HEK293 (cell line): ENCODE measurements around the gene E4F1.

Source experiments
- BCL11A ChIP-seq: fragments of 450-650 bp; formaldehyde crosslinking; IDR thresholded peaks from 2 replicates; pipeline ENCODE4 v1.5.1; 2016; ENCODE audit warnings: low read depth, missing biosample characterization, missing genetic modification characterization
- PRDM1 ChIP-seq: fragments of 450-650 bp; formaldehyde crosslinking; IDR thresholded peaks from 2 replicates; pipeline ENCODE4; 2016; ENCODE audit warnings: missing biosample characterization, missing genetic modification characterization
- REPIN1 ChIP-seq: fragments of 450-650 bp; formaldehyde crosslinking; IDR thresholded peaks from 2 replicates; pipeline ENCODE4 v1.5.1; 2017; ENCODE audit warnings: missing biosample characterization, missing genetic modification characterization, low read depth
- ZNF140 ChIP-seq: fragments of 450-650 bp; formaldehyde crosslinking; IDR thresholded peaks from 2 replicates; pipeline ENCODE4 v1.5.1; 2016; ENCODE audit warnings: missing biosample characterization, missing genetic modification characterization
- ZNF174 ChIP-seq: fragments of 450-650 bp; formaldehyde crosslinking; IDR thresholded peaks from 2 replicates; pipeline ENCODE4 v1.5.0; 2017; ENCODE audit warnings: missing biosample characterization, mild to moderate bottlenecking, missing genetic modification characterization
- TF ChIP-seq, protein P1 (sequence below): fragments of 450-650 bp; formaldehyde crosslinking; IDR thresholded peaks from 2 replicates; pipeline ENCODE4 v1.5.1; 2016; ENCODE audit warnings: missing biosample characterization, missing genetic modification characterization

DNA sequence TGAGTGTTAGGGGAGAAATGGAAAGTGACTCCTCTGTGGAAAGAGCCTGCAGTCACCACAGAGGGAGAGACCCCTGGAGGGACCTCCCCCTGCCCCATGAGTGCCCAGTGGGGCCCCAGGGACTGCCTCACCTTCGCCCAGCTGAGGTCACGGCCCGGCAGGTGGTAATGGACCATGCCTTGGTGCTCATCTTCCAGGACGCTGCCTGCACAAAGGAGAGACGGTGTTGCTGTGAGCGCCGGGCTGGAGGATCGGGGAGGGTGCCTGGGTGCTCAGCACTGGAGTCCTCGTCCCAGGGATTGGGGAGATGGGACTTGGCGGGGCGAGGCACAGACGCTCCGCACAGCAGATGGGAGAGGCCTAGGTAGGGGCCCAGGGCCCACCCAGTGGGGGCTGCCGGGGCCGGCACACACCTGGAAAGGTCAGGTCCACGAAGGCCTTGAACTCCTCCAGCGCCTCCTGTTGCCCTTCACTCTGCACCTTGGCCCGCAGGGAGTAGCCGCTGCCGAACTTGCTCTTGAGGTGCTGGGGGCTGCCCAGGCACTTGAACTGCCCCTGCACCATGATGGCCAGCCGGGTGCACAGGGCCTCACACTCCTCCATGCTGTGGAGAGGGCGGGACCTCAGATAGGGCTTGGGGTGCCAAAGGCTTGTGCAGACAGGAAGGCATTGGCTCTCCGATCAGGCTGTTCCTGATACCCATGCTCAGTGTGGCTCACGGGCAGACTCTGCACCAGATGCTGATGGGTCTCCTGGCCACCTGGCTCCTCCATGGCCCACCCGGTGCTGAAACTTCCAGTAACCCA lies 54.3 kb downstream of the E4F1 start:
- TF ChIP-seq ZNF140 (tag by site-specific recombination) (no peak), REPIN1 (tag by site-specific recombination) (no peak), BCL11A (tag by site-specific recombination) (no peak), ZNF174 (no peak), PRDM1 (tag by site-specific recombination) (no peak)
- TF ChIP-seq, protein P1, sequence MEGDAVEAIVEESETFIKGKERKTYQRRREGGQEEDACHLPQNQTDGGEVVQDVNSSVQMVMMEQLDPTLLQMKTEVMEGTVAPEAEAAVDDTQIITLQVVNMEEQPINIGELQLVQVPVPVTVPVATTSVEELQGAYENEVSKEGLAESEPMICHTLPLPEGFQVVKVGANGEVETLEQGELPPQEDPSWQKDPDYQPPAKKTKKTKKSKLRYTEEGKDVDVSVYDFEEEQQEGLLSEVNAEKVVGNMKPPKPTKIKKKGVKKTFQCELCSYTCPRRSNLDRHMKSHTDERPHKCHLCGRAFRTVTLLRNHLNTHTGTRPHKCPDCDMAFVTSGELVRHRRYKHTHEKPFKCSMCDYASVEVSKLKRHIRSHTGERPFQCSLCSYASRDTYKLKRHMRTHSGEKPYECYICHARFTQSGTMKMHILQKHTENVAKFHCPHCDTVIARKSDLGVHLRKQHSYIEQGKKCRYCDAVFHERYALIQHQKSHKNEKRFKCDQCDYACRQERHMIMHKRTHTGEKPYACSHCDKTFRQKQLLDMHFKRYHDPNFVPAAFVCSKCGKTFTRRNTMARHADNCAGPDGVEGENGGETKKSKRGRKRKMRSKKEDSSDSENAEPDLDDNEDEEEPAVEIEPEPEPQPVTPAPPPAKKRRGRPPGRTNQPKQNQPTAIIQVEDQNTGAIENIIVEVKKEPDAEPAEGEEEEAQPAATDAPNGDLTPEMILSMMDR (tag by site-specific recombination), result no peak
